Suprapubic skin (tissue), 4 donors: ENCODE results near the gene ITLN1. TPM values are rescaled to one million over a fixed set of nuclear protein-coding genes. Genes with fewer than 3 reads are reported as not detected.

Source experiments
- DNase-seq, 2 donors: peaks; one replicate each; pipeline ENCODE4 v3.0.0-alpha.2; 2019; ENCODE audit warnings: low spot score in 2 of 2
- H3K27ac ChIP-seq: fragments of 200-600 bp; sonication (generic); one replicate; pipeline ENCODE4 v1.5.1; 2019
- H3K27me3 ChIP-seq: fragments of 200-600 bp; sonication (generic); one replicate; pipeline ENCODE4 v1.5.1; 2019
- H3K36me3 ChIP-seq: fragments of 200-600 bp; sonication (generic); one replicate; pipeline ENCODE4 v1.5.1; 2019
- H3K4me1 ChIP-seq: fragments of 200-600 bp; sonication (generic); one replicate; pipeline ENCODE4 v1.5.1; 2019
- H3K4me3 ChIP-seq: fragments of 200-600 bp; sonication (generic); one replicate; pipeline ENCODE4 v1.5.1; 2019; ENCODE audit warnings: mild to moderate bottlenecking
- H3K9me3 ChIP-seq: fragments of 200-600 bp; sonication (generic); one replicate; pipeline ENCODE4 v1.5.1; 2019
- EP300 ChIP-seq: sonication (generic); formaldehyde crosslinking; IDR thresholded peaks from one replicate; pipeline ENCODE4 v1.6.1; 2017; ENCODE audit warnings: antibody characterized with exemption
- POLR2A ChIP-seq, 2 donors: fragments of 450-650 bp; IDR thresholded peaks; one replicate each; pipeline ENCODE4 v1.6.1; 2017; ENCODE audit warnings: antibody characterized with exemption in 2 of 2, mild to moderate bottlenecking in 2 of 2, moderate library complexity in 2 of 2
- POLR2AphosphoS5 ChIP-seq, 3 donors: sonication (generic); formaldehyde crosslinking; IDR thresholded peaks; one replicate each; pipeline ENCODE4 v1.6.1; 2017; ENCODE audit warnings: antibody characterized with exemption in 3 of 3
- WGBS: methylation state at CpG from one replicate; pipeline ENCODE4 v1.1.5; 2018; 5-methylcytosine and 5-hydroxymethylcytosine counted together
- total RNA-seq, 4 donors: library from RNA; depleted of rRNA; stranded (reverse); fragments of >200 nt; gene quantifications; one replicate each; pipeline ENCODE4 v1.1.0, GENCODE V29; 2016
- TF ChIP-seq, protein P1 (sequence below), 2 donors: fragments of 200-600 bp in 1 of 2; fragments of 450-650 bp in 1 of 2; sonication (generic) in 1 of 2; IDR thresholded peaks; one replicate each; pipeline ENCODE4 v1.5.1; 2016 to 2019; ENCODE audit warnings: antibody characterized with exemption in 2 of 2, mild to moderate bottlenecking in 1 of 2, moderate library complexity in 1 of 2

Gene ITLN1
- total RNA-seq, 4 donors from 2014 or later, result not detected

DNA sequence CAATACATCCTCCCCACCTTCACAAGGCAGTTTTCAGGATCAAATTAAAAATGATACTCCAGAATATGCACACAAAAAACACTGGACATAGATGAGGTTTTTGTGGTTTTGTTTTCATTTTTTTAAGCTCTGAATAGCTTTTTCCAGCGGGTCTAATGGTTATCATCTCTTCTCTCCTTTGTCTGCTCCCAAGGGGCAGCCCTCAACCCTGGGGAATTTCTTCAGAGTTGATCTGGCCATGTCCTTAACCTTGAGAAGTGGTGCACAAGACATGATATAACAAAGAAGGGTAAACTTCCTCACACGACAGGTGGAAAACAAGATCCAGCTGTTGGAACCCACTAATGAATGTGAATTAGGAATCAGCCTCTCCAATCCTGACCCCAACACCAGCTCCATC is 20.8 kb downstream of the ITLN1 start:
- TF ChIP-seq POLR2A (IDR thresholded peaks at IDR 0.05) (no peak), EP300 (no peak), POLR2AphosphoS5 (IDR thresholded peaks at IDR 0.05) (no peak)
- TF ChIP-seq, protein P1, sequence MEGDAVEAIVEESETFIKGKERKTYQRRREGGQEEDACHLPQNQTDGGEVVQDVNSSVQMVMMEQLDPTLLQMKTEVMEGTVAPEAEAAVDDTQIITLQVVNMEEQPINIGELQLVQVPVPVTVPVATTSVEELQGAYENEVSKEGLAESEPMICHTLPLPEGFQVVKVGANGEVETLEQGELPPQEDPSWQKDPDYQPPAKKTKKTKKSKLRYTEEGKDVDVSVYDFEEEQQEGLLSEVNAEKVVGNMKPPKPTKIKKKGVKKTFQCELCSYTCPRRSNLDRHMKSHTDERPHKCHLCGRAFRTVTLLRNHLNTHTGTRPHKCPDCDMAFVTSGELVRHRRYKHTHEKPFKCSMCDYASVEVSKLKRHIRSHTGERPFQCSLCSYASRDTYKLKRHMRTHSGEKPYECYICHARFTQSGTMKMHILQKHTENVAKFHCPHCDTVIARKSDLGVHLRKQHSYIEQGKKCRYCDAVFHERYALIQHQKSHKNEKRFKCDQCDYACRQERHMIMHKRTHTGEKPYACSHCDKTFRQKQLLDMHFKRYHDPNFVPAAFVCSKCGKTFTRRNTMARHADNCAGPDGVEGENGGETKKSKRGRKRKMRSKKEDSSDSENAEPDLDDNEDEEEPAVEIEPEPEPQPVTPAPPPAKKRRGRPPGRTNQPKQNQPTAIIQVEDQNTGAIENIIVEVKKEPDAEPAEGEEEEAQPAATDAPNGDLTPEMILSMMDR (IDR thresholded peaks at IDR 0.05), result no peak
- Histone ChIP-seq H3K27ac (no peak overlapping the region), H3K4me1 (peaks cover 9% of the 10 kb centered on the region), H3K36me3 (no peaks in the 10 kb centered on the region), H3K9me3 (no peaks in the 10 kb centered on the region), H3K27me3 (no peaks in the 10 kb centered on the region), H3K4me3 (no peak overlapping the region)
- WGBS, result 71% methylated on average over 2 of the region's 2 CpGs
- no peak for DNase-seq

DNA sequence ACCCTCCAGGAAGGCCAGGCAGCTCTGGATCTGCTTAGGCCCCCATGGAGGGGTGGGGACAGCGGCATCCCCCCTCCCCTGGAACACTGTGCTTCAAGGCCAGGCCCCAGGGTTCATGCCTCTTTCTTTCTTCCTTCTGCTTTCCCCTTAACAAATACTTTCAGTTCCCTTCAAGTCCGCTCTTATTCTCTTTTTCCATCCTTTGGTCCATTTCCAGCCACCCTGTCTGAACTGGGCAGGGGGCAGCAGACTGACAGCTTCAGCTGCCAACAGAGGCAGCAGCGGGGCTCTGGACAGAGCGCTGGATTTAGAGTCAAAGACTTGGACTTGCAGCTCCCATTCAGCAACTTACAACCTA is 21.2 kb downstream of the ITLN1 start:
- Histone ChIP-seq H3K27me3 (no peaks in the 10 kb centered on the region), H3K36me3 (no peaks in the 10 kb centered on the region), H3K9me3 (no peaks in the 10 kb centered on the region), H3K4me3 (no peak overlapping the region), H3K4me1 (peaks cover 9% of the 10 kb centered on the region), H3K27ac (no peak overlapping the region)
- WGBS, result 87% methylated on average over 4 of the region's 4 CpGs
- no peak for TF ChIP-seq POLR2AphosphoS5 (IDR thresholded peaks at IDR 0.05)
- TF ChIP-seq POLR2A (IDR thresholded peaks at IDR 0.05), result no peak
- TF ChIP-seq EP300, result no peak
- DNase-seq, result no peak

DNA sequence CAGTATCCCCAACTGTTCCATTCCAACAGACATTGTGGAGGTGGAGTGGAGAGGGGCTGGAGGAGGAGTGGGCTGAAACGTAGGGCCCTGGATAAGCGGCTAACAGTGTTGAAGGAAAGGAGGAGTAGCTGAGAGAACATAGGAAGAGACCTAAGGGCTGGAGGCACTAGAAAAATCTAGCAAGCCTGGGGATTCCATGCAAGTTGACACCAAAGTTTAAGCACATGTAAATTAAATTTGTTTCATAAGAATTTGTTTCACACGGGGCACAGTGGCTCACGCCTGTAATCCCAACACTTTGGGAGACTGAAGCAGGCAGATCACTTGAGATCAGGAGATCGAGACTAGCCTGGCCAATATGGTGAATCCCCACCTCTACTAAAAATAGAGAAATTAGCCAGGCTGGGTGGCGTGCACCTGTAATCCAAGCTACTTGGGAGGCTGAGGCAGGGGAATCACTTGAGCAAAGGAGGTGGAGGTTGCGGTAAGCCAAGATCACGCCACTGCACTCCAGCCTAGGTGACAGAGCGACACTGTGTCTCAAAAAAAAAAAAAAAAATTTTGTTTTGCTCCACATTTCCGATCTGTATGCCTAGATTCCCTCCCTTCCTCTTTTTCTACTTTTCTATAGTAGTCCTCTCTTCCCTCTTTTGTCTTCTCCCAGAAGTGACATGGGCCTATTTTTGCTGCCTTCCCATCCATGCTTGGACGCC is 21.8 kb downstream of the ITLN1 start:
- Histone ChIP-seq H3K27ac (no peak overlapping the region), H3K36me3 (no peaks in the 10 kb centered on the region), H3K9me3 (no peaks in the 10 kb centered on the region), H3K4me1 (peaks cover 9% of the 10 kb centered on the region), H3K4me3 (no peak overlapping the region), H3K27me3 (no peaks in the 10 kb centered on the region)
- no peak for DNase-seq
- 84% methylated on average over 11 of the region's 11 CpGs for WGBS
- no peak for TF ChIP-seq EP300

DNA sequence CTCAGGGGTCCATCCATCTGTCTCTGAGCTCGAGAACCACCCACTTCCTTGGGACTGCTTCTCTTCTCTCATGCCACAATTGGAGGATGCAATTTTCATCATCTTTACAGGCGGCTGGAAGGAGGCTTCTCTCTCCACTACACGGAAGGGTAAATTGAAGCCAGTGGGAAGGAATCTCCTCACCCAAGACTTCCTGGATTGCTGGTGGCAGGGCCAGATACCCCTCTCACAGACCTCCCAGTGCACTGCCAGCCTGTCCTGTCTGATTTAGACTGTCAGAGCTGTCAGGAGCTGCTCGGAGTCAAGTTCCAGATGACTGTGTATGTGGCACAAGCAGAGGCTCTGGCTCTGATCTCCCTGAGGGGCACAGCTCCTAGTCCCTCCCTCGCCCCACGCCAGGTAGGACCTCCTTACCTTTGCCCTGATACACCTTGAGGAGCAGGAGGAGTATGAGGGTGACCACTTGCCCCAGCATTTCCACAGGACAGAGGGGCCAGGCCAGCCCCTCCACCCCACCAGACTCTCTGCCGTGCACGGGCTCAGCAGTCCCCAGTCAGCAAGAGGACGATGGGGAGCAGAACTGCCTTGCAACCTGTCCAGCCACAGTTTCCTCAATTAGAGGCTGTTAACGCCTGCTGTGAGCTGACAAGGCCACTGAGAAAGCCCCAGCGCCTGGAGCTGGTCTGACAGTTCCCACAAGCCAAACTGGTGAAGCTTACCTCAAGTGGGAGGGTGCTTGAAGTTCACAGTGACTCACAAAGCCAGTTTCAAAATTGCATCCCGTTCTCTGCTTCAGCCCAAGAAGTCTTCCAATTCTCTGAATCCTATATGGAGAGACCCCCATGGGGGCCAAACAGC is 22.5 kb downstream of the ITLN1 start, which contains the start of gene CD244:
Gene CD244 (minus strand): TSS at position 685 of the 858 bp plus-strand sequence. CDS start 210 bp downstream, at position 475.
- Histone ChIP-seq H3K4me1 (peaks cover 9% of the 10 kb centered on the region), H3K4me3 (no peak within 1 kb of the TSS), H3K27ac (no peak within 1 kb of the TSS), H3K9me3 (no peaks in the 10 kb centered on the region), H3K27me3 (no peaks in the 10 kb centered on the region), H3K36me3 (no peaks in the 10 kb centered on the region)
- TF ChIP-seq POLR2A (IDR thresholded peaks at IDR 0.05), result no peak
- no peak for TF ChIP-seq EP300
- TF ChIP-seq POLR2AphosphoS5 (IDR thresholded peaks at IDR 0.05), result no peak
- TF ChIP-seq, protein P1 (IDR thresholded peaks at IDR 0.05), result no peak
- no peak for DNase-seq
- 37% methylated on average over 7 of the region's 12 CpGs for WGBS

DNA sequence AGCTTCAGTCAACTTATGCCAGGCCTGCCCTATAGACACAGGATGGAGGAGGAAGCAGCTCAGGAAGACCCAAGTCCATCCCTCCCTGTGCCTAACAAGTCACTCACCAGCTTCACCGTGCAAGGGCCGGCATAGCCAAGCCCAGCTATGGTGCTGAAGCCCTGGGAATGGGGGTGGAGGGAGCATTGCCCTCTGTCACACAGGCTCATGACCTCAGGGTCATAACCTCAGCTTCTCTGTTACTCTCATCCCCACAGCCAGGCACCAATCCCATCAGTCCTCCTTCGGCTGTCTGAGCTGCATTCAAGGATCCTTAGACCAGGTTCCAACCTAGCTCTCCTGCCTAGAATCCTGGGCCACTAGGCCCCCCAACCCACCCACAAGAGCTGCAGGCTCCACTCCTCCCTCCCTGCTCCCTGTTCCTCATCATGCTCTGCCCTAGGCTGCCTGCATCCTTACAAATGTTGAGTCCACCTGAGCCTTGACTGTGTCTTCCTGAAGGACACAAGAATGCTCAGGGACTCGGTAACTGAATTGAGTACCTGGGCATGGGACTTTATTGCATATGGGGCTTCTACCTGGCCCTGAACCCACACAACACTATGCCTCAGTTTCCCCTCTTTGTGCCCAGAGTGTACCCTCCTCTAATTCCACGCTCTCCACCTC is 24.0 kb downstream of the ITLN1 start:
- Histone ChIP-seq H3K27ac (no peak overlapping the region), H3K4me3 (no peak overlapping the region), H3K36me3 (no peaks in the 10 kb centered on the region), H3K27me3 (no peaks in the 10 kb centered on the region), H3K9me3 (no peaks in the 10 kb centered on the region), H3K4me1 (peaks cover 9% of the 10 kb centered on the region)
- no peak for DNase-seq
- TF ChIP-seq POLR2A (IDR thresholded peaks at IDR 0.05) (no peak), EP300 (no peak), POLR2AphosphoS5 (IDR thresholded peaks at IDR 0.05) (no peak)
- TF ChIP-seq, protein P1 (IDR thresholded peaks at IDR 0.05), result no peak
- 64% methylated on average over 5 of the region's 5 CpGs for WGBS

DNA sequence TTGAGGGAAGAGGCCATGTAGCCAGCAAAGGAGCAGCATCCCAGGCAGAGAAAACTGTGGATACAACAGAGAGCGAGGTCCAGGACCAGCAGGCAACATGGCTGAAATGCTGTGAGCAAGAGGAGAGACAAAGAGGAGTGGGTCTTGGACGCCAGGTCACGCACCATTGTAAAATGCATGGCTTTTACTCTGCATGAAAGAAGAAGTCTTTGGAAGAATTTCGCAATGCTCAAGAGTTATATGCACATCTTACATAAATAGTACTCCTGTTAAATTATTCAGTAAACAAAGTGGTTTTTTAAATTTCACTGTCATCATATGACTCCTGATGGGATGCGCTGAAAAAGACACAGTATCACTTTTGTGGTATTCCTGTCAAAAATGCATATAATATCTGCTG is 25.8 kb downstream of the ITLN1 start:
- no peak for DNase-seq
- Histone ChIP-seq H3K27ac (no peak overlapping the region), H3K4me3 (no peak overlapping the region), H3K9me3 (no peaks in the 10 kb centered on the region), H3K4me1 (peaks cover 9% of the 10 kb centered on the region), H3K36me3 (no peaks in the 10 kb centered on the region), H3K27me3 (no peaks in the 10 kb centered on the region)
- TF ChIP-seq POLR2A (IDR thresholded peaks at IDR 0.05), result no peak
- no peak for TF ChIP-seq EP300
- TF ChIP-seq POLR2AphosphoS5 (IDR thresholded peaks at IDR 0.05), result no peak
- TF ChIP-seq, protein P1 (IDR thresholded peaks at IDR 0.05), result no peak
- WGBS, result 87% methylated on average over 5 of the region's 5 CpGs
